HG03175 (cell line): ENCODE results near the gene MYCBP2.
"Not testable (repeated sequence)": the region's sequence is repeated elsewhere in the genome, so short reads cannot be mapped to it uniquely, and the experiment has no call there.

Experiments
- ATAC-seq: cut with Tn5 transposase; IDR thresholded peaks from one replicate; pipeline ENCODE4 v1.9.1; 2021; ENCODE audit warnings: mild to moderate bottlenecking, moderate library complexity; ENCODE audit not compliant: unreplicated experiment

MYCBP2 gene, protein sequence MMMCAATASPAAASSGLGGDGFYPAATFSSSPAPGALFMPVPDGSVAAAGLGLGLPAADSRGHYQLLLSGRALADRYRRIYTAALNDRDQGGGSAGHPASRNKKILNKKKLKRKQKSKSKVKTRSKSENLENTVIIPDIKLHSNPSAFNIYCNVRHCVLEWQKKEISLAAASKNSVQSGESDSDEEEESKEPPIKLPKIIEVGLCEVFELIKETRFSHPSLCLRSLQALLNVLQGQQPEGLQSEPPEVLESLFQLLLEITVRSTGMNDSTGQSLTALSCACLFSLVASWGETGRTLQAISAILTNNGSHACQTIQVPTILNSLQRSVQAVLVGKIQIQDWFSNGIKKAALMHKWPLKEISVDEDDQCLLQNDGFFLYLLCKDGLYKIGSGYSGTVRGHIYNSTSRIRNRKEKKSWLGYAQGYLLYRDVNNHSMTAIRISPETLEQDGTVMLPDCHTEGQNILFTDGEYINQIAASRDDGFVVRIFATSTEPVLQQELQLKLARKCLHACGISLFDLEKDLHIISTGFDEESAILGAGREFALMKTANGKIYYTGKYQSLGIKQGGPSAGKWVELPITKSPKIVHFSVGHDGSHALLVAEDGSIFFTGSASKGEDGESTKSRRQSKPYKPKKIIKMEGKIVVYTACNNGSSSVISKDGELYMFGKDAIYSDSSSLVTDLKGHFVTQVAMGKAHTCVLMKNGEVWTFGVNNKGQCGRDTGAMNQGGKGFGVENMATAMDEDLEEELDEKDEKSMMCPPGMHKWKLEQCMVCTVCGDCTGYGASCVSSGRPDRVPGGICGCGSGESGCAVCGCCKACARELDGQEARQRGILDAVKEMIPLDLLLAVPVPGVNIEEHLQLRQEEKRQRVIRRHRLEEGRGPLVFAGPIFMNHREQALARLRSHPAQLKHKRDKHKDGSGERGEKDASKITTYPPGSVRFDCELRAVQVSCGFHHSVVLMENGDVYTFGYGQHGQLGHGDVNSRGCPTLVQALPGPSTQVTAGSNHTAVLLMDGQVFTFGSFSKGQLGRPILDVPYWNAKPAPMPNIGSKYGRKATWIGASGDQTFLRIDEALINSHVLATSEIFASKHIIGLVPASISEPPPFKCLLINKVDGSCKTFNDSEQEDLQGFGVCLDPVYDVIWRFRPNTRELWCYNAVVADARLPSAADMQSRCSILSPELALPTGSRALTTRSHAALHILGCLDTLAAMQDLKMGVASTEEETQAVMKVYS (N-terminal part only)

DNA sequence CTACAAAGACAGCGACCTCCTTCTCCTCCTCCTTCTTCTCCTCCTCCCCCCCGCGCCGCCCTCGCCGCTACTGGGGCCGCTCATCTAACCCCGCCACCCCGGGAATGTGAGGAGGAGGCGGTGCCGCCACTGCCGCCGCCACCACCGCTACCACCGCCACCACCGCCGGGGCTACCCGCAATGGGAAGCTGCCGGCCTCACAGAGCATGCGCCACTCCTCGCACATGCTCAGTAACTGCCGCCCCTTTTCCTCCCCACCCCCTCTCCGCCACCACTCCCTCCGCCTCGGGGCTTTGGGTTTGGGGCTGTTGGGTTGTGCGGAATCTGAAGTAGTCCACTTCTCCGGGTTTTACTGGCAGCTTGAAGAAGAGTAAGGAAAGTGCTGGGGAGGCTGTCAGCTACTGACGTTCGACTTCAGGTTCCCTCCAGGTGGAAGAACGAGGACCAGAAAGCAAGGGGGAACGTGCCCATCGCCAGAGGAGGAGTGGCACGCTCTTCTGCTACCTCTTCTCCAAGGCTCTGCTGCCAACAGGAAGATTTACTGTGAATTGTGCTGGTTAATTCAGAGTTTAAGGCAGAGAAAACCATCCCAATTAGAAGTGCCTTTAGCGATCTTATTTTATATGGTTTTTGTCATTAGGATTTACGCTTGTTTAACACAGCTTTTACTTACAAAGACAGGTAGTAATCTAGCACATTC is at the start of gene MYCBP2:
TSS of gene MYCBP2 (minus strand) at position 190 of the 700 bp plus-strand sequence. CDS start 319 bp downstream, outside the sequence.
- peak; percentile 50 for ATAC-seq

DNA sequence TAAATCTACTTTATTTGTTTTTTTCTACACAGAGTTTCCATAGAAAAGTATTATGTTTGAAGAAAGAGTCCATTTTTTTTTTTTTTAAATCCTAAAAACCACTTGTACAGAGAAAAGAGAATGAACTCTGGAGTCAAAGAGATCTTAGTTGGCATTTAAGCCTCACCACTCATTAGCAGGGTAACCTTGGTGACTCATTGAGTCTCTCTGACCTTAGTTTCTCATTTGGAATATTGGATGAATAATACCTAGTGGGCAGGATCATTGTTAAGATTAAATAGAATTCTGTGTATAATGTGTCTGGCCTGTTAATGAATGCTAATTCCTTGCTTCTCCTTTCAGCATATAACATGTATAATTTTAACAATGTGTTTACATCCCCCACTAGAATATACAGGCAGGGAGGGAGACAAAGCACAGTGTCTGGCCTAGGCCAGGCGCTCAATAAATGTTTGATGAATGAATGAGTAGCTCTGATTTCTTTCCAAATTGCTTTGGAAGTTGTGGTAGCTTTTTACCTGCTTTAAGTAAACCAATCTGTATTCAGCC is 48.7 kb upstream of the MYCBP2 start:
- ATAC-seq = no peak

DNA sequence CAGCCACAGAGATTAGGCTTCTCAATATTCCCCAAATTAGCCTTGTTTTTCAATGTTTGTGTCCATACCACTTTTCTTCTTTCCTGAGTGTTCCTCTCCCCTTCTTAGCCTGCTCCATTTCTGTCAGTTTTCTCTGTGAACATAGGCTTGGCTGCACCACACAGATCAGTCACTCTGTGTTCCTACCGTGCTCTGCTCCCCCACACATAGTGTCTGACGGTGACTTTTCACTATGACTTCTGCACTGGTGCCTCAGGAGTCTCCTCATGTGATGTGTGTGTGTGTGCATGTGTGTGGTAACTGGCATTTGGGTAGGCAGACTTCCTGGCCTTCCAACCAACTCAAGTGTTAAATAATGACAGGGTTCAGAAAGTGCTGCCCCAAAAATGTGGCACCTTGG is 47.9 kb upstream of the MYCBP2 start:
- no peak for ATAC-seq

DNA sequence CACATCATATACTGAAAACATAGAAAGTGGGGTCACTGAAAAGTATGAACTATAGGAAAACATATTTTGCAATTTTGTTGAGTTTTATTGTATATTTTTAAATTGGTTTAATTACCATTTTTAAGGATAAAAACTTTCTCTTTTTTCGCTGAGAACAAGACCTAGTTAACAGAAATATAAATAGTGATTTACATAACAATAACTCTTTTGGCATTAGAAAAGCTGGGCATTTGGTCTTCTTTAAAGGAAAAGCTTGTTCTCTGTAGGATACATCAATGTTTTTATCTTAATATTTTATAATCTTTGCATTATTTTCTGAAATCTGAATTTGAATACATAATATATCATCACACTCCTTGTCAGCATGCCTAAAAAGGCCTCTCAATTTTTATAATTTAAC is 47.4 kb upstream of the MYCBP2 start:
- no peak for ATAC-seq

DNA sequence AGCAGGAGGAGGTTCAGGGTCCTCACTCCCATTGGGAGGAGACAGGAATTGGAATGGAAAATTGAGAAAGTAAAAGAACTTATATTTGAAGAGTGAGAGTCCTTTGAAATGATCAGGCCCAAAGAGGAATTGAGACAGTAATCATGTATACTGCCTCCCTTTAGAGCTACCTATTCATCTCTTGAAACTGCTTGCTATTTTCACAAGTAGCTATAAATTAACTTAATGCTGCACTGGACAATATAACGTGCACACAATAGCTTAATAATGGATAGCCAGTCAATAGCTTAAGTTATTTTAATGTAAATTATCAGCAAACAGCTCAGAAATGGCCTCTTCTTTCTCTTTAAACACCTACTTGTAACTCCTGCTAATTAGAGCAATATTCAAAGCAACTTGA is 46.6 kb upstream of the MYCBP2 start:
- no peak for ATAC-seq

DNA sequence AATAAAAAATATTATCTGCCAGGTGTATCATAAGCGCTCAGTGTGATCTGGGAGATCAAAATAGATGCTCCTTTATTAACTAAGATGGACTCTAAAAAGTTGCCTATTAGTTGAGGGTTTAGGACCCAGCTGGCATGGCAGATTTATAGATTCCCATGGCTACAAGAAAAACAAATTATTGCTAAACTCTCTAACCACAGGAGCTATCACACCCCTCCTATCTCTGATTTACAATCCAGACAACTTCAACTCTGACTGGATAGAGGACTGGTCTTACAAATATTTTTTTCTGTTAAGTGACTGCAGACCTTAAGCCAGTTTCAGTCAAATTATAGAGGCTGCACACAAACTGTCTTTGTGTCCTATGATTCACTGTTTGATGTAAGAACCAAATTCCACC is 45.4 kb upstream of the MYCBP2 start:
- no peak for ATAC-seq

DNA sequence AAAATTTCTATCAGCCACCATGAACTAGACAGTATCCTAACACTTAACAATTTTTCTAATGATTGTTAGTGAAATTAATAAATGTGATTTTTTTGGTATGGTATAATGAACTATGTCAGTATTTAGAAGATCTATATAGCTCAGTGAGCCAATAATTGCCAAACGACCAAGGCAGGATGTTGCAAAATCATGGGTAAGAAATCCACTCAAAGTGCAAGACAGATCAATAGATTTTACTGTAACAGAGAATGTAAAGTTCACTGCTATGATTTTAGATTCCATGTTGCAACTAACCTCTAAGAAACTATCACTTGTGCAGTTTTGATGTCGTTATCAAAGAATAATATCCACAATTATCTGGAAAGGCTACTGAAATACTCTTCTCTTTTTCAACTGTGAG is 44.0 kb upstream of the MYCBP2 start:
- ATAC-seq = no peak

DNA sequence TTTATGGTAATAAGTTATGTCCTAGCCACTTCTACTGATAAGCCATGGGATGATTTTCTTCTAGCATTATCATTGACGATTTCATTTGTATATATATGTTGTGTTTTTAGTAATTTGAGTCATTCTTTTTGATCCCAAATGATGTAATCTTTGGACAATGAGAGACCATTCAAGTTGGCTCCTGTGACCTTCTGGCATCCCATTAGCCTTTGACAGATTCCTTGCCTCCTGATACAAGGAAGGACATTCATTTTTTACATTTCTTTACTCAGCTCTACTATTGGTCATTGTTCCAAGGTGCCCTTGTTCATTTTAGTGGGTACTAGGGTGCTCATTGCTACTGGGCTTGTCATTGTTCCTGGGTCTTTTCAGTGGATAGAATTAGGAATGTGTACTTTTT is 35.3 kb upstream of the MYCBP2 start:
- ATAC-seq = no peak

DNA sequence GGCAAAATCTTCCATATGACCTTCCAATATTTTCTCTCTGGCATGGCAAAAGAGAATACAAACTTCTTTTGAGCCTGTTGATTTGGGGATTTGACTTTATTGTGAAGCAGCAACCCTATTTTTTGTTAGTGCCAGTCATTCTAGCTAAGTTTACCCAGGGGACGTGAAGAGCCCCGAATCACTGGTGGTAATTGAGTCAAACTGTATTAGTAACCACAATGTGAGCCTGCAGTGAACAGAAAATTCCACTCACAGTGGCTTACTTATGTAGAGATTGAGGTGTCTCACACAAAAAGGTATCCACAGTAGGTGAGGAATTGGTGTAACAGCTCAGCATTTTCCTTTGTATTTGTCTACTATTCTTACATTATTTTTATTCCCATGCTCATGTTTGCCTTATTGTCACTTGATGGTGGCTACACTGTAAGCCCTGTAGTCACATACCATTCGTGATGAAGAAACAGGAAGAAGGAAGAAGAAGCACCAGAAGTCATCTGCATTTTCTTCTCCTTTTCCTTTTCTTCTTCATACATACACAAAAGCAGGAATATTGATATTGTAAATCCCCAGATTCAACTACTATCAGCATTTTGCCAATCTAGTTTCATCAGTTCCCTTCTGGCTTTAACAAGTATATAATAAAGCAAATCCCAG is 33.3 kb upstream of the MYCBP2 start:
- peak; percentile 67 for ATAC-seq

DNA sequence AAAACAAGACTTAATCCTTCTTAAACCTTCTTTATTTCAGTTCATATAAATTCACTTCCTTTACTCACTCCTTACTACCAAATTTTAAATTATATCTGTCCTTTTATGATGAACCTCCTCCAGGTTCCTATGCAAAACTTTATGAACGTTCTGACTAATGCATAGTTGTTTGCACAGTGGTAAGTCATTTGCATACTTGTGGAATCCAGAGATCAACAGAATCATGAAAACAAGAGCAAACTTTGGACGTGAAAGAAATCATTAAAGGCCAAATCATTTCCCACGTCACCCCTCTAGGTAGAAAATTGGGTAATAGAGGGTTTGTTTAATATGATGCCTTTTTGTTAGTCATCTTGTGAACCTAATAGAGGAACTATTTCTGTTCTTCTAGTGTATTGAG is 32.3 kb upstream of the MYCBP2 start:
- ATAC-seq = no peak

DNA sequence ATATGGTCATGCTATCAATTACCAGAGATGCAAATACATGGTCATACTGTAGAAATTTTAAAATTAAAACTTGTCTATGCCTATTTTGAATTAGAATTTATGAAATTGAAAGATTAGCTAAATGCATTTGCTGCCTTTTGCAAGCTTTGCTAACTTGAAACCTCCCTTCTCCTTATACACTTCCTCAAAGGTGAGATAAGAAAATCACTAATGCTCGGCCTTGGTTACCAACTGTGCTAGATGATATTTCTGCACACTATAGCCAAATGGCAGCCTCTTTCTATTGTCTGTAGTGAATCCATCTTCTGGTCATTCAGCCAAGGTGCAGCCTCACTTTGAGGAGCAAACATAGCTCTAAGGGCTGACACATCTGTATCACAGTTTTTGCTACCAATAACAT is 31.1 kb upstream of the MYCBP2 start:
- ATAC-seq = no peak

DNA sequence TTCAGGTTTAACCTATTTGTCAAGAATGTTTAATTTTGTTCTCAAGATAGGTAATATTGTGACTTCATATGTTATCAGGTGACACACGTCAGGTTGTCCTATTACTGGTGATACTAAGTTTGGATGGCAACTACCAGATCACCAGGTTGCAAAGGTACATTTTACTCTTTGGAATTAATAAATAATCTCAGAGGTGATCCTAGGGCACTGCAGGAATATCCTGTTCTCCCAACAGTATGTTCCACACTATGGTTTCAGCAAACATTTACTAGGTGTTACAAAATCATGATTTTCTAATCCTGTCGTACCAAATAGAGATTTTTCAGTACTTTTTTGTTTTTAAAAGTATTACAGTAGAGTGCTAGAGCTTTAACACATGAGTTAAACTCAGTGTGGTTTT is 29.3 kb upstream of the MYCBP2 start:
- ATAC-seq = no peak

DNA sequence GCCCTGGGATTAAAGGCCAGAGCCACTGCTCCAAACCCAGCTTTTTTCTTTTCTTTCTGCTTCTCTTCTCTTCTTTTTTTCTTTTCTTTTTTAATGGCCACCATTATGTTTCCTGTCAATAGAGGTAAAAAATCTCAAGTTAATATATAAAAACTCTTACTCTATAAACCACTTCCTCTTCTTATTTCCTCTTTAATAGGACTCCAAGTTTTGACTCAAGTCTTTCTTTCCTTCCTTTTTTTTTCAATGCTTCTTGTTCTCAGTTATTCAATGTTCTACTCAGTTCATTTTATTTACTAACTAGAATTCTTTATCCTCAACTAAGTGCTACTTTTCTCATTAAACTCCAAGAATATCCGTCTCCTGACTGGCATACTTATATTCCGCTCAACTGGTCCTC is 27.1 kb upstream of the MYCBP2 start:
- ATAC-seq = peak; percentile 81

DNA sequence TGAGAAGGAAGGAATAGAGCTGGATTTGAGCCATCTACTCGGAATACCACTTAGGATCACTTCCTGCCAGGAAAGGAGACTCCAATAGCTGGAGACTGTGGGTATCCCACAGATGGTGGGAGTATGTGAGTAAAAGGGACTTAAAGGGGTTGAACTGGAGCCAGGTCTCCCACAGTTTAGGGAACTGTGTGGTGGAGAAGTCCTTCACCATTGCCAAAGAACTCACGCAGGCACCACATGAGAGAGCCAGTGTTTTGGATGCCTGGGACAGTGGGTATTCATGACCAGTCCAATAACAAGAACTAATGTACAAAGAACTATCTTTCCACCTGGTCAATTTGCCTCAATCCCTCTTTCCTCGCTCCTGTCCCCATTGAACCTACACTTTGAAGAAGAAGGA is 24.4 kb upstream of the MYCBP2 start:
- ATAC-seq = no peak

DNA sequence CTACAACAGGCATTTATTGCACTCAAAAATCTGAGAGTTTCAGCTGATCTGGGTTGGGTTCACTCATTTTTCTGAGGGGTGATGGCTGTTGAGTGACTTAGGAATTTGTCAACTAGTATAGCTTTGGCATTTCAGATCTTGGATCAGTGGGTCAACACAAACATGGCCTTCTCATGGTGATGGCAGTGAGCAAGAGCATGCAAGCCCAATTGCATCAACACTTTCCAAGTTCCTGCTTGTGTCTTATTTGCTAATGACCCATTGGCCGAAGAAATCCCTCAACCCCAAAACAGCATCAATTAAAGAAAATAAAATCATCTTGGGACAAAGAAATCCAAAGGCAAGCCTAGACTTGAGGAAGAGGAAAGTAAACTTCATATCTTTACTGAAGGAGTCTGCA is 23.9 kb upstream of the MYCBP2 start:
- no peak for ATAC-seq

DNA sequence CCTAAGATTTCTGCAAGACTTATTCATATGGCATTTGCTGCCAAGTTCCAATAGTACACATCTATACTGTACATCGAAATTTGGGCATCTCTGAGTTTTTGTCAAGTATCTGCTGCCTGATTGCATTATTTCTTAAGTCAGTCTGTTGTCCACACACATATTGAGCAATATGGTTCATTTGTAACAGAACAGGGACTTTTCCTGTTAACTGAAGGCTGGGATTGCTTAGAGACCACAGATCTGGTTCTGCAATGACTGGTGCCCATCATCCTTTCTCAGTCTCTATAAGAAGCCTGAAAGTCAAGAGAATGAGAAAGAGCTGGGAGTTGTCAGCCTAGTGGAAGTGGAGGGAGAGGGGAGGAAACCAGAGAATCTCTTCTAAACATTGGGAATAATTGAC is 22.5 kb upstream of the MYCBP2 start:
- no peak for ATAC-seq

DNA sequence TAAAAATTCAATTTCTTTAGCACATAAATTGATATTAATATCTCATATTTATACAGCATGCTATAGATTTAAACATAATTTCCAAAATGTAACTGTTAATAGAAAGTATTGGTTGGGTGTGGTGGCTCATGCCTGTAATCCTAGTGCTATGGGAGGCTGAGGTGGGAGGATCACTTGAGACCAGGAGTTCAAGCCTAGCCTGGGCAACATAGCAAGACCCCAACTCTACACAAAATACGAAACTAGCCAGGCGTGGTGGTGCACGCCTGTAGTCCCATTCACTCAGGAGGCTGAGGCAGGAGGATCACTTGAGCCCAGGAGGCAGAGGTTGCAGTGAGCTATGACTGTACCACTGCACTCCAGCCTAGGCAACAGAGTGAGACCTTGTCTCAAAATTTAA is 20.5 kb upstream of the MYCBP2 start:
- not testable (repeated sequence) for ATAC-seq

DNA sequence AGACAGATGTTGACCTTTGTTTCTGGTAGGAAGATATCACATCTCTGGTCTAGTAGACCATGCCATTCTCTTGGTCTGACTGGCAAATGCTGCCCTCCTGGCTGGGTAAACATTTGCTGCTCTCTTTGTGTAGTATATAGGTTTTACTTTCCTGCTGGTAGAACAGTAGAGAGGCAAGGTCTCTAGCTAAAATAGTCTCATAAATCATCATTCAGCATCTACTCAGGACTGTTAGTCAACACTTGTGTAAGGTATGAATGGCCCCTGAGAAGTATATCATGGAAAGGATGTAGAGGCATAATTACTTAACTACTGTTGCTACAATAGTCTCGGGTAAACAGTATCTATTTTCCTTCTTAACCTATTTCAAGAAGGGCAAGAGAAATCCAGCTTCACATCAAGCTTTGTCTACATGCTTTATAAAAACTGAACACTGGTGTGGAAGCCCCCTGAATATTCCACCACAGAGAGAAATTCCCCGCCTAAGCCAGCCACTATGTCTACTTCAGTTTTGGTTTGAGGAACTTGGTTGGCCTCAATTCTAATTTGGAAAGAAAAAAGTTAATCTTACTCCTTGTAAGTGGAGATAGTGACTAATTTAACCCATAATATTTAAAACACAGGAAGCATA is 18.4 kb upstream of the MYCBP2 start:
- peak; percentile 82 for ATAC-seq

DNA sequence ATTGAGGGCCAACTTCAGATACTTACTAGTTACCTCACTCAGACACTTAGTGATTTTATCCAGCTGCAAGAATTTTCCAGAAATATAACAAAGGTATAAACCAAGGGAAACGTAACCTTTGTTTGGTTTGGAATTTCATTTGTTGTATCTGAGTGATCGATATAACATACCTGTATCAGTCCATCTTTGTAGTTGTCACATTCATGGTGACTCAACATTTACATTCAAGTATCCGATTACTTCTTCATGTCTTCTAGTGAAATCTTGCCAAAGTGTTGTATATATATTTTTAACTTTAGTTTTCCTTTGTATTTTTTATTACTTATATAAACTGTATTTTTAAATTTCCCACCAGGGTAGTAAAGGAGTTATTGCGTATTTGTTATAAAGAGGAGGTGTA is 16.9 kb upstream of the MYCBP2 start:
- no peak for ATAC-seq
